GM10266 (cell line): ENCODE results near the gene BEND7.

Experiments used
- DNase-seq: peaks from one replicate; pipeline ENCODE4 v3.0.0; 2012; ENCODE audit errors: extremely low spot score
- TF ChIP-seq, protein P1 (sequence below): IDR thresholded peaks from 2 replicates; pipeline ENCODE4 v1.5.1; 2012; ENCODE audit warnings: mild to moderate bottlenecking, low read depth; ENCODE audit not compliant: control insufficient read depth, insufficient read depth; ENCODE audit errors: missing control alignments

BEND7 gene

GRCh38 chr10:13397052-13397451 lies 131.8 kb downstream of the BEND7 start:
- TF ChIP-seq, protein P1, sequence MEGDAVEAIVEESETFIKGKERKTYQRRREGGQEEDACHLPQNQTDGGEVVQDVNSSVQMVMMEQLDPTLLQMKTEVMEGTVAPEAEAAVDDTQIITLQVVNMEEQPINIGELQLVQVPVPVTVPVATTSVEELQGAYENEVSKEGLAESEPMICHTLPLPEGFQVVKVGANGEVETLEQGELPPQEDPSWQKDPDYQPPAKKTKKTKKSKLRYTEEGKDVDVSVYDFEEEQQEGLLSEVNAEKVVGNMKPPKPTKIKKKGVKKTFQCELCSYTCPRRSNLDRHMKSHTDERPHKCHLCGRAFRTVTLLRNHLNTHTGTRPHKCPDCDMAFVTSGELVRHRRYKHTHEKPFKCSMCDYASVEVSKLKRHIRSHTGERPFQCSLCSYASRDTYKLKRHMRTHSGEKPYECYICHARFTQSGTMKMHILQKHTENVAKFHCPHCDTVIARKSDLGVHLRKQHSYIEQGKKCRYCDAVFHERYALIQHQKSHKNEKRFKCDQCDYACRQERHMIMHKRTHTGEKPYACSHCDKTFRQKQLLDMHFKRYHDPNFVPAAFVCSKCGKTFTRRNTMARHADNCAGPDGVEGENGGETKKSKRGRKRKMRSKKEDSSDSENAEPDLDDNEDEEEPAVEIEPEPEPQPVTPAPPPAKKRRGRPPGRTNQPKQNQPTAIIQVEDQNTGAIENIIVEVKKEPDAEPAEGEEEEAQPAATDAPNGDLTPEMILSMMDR: no peak
- no peak for DNase-seq

- TF ChIP-seq, protein P1: no peak
- no peak for DNase-seq
Measured at GRCh38 chr10:13396369-13396768, 132.4 kb downstream of the BEND7 start.

DNA sequence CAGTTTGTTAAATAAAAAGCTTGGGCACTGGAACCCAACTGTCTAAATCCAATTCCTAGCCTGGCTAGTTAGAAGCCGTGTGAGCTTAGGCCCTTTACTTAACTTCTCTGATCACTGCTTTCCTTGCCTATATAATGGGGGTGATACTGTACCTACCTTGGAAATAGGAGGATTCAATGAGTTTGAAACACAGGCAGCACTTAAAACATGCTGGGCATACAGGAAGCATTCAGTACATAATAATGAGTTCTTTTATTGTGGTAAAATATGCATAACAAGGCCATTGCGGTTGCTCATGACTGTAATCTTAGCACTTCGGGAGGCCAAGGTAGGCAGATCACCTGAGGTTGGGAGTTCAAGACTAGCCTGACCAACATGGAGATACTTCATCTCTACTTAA lies 133.3 kb downstream of the BEND7 start:
- no peak for DNase-seq
- TF ChIP-seq, protein P1: no peak

GRCh38 chr10:13393640-13394039 lies 135.2 kb downstream of the BEND7 start:
- TF ChIP-seq, protein P1: no peak
- DNase-seq: no peak

- TF ChIP-seq, protein P1: no peak
- no peak for DNase-seq
Measured at GRCh38 chr10:13392701-13393100, 136.1 kb downstream of the BEND7 start.
